ENCODE measurements around the gene TMEM127.
"Not testable (repeated sequence)": the region's sequence is repeated elsewhere in the genome, so short reads cannot be mapped to it uniquely, and the experiment has no call there.

The TMEM127 gene

DNA sequence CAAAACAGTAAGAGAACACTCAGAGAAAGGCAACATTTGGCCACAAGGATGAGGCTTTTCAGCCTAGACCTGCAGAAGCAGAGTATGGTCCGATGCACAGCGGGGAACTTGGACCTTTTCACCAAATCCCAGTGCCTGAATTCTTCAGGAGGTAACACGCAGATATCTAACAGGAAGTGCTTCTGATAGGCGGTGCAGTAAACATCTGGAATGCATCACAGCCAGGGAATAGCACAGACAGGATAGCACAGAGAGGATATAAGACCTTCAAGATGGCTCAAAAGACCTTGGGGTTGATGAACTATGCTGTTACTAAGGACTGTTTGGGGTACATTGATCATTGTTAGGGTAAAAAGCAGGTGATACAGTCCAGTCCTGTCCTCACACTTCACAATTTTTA lies 1.7 kb downstream of the TMEM127 start:
- H3K4me3 ChIP-seq (replicated peaks; ENCODE audit: low read depth, low read length), result peak overlapping the region; percentile 95
- DNase-seq (ENCODE audit: extremely low read depth, low read depth), result no peak

DNA sequence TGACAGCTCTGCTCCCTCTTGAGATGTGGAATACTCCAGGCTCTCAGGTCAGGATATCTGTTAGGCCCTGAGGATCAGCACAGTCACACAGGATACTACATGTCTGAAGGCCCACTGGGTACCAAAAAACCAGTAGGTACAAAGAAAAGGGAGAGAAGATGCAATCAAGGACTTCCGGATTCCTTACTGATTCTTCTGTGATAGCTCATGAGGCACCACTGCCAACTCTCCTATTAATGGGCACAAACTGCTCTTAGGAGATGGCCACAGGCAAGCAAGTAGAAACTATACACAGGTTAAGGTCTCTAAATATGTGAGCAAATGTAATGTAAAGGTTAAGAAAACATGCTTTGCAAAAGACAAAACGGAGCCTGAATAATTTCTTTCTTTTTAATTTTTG lies 3.5 kb downstream of the TMEM127 start:
- DNase-seq (ENCODE audit: extremely low read depth, low read depth), result no peak
- no peak overlapping the region for H3K4me3 ChIP-seq (replicated peaks; ENCODE audit: low read depth, low read length)
- TF ChIP-seq, protein P1, sequence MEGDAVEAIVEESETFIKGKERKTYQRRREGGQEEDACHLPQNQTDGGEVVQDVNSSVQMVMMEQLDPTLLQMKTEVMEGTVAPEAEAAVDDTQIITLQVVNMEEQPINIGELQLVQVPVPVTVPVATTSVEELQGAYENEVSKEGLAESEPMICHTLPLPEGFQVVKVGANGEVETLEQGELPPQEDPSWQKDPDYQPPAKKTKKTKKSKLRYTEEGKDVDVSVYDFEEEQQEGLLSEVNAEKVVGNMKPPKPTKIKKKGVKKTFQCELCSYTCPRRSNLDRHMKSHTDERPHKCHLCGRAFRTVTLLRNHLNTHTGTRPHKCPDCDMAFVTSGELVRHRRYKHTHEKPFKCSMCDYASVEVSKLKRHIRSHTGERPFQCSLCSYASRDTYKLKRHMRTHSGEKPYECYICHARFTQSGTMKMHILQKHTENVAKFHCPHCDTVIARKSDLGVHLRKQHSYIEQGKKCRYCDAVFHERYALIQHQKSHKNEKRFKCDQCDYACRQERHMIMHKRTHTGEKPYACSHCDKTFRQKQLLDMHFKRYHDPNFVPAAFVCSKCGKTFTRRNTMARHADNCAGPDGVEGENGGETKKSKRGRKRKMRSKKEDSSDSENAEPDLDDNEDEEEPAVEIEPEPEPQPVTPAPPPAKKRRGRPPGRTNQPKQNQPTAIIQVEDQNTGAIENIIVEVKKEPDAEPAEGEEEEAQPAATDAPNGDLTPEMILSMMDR (IDR thresholded peaks at IDR 0.05; ENCODE audit: low read depth, low read length, missing control alignments), result no peak

More for the DNA sequence above, 1.7 kb downstream of the TMEM127 start:
- TF ChIP-seq, protein P1 (IDR thresholded peaks at IDR 0.05; ENCODE audit: low read depth, low read length, missing control alignments), result no peak

DNA sequence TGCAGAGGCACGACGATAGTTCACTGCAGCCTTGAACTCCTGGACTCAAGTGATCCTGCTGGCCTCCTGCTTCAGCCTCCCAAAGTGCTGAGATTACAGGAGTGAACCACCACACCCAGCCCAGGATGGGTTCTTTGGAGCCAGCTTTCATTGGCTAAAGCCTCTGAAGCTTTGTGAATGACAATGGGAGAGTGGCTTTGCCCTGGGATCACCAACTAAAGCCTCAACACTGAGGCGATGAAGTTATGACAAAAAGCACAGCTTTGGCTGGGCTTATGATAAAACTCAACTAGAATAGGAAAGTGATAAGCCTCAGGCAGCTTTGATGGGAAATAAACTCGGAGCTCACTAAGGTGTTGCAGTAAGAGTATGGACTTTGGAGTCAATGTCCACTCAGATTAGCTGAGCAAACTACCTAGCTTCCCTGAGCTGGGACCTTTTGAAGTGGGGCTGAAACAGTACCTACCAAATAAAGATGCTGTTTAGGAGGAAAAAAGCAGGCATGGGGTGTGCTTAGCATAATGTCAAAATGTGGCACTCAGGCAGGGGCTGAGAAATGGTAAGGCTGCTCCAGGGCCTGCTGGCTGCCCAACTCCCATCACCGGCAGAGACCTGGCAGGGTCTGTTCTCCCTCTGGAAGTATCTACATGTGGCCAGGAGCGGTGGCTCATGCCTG lies 4.3 kb downstream of the TMEM127 start:
- DNase-seq (ENCODE audit: extremely low read depth, low read depth), result no peak
- H3K4me3 ChIP-seq (replicated peaks; ENCODE audit: low read depth, low read length), result no peak overlapping the region
- TF ChIP-seq, protein P1 (IDR thresholded peaks at IDR 0.05; ENCODE audit: low read depth, low read length, missing control alignments), result no peak

DNA sequence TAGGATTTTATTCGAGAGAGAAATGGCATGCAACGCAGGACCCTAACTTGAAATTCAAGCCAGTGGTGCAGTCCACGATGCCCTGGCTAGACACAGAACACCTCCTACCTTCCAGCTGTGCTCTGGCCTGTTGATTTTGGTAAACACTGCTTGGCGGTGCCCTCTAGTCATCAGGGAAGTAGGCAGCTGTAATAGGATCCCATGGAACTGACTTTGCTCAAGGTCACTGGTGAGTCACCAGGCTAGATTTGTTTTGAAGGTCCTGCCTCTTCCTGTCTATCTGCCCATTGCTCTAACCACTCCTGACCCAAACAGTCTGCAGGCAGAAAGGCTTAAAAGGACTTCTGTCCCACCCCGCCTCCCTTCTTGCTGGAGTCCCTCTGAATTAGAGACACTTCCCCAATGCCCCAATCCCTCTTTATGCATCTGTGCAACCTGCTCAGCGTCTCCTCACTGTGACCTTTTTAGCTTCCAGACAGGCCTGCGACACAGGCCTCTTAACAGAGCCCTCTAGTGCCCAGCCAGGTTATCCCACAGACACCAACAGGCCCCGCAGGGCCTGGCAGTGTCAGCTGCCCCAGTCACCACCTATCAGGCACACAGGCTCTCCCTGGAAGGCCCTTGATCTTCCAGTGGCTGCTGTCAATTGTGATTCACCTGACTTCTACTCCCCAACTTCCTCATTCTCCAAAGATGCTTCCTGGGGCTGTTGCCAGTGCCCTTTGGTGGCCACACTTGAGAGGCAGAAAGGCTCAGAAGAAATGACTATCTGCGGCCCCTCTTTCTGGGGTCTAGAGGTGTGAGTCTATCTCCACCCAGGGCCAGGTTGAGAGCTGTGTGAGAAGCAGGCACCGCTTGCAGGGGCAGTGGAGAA lies 5.2 kb downstream of the TMEM127 start:
- no peak overlapping the region for H3K4me3 ChIP-seq (replicated peaks; ENCODE audit: low read depth, low read length)
- DNase-seq (ENCODE audit: extremely low read depth, low read depth), result peak; percentile 81
- TF ChIP-seq, protein P1 (IDR thresholded peaks at IDR 0.05; ENCODE audit: low read depth, low read length, missing control alignments), result peak; percentile 46

DNA sequence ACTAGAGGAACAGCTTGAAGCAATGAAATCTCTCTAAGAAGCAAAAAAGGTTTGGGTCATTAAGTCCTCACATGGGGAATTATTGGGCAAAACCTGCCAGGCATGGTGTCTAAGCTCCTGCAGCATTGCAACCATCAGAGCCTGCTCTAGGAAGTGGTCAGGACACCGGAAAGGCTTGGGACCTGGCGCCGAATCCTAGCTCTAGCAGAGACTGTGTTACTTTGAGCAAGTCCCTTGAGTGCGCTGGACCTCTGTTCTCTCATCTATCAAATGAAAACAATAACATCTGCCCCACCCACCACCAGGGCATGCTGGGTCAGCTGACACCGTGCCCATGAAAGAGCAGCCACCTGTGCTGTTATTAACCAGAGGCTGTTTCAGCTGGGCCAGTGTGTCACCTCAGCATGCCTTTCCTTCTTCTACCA lies 6.3 kb downstream of the TMEM127 start:
- DNase-seq (ENCODE audit: extremely low read depth, low read depth), result no peak
- TF ChIP-seq, protein P1 (IDR thresholded peaks at IDR 0.05; ENCODE audit: low read depth, low read length, missing control alignments), result no peak
- no peak overlapping the region for H3K4me3 ChIP-seq (replicated peaks; ENCODE audit: low read depth, low read length)

DNA sequence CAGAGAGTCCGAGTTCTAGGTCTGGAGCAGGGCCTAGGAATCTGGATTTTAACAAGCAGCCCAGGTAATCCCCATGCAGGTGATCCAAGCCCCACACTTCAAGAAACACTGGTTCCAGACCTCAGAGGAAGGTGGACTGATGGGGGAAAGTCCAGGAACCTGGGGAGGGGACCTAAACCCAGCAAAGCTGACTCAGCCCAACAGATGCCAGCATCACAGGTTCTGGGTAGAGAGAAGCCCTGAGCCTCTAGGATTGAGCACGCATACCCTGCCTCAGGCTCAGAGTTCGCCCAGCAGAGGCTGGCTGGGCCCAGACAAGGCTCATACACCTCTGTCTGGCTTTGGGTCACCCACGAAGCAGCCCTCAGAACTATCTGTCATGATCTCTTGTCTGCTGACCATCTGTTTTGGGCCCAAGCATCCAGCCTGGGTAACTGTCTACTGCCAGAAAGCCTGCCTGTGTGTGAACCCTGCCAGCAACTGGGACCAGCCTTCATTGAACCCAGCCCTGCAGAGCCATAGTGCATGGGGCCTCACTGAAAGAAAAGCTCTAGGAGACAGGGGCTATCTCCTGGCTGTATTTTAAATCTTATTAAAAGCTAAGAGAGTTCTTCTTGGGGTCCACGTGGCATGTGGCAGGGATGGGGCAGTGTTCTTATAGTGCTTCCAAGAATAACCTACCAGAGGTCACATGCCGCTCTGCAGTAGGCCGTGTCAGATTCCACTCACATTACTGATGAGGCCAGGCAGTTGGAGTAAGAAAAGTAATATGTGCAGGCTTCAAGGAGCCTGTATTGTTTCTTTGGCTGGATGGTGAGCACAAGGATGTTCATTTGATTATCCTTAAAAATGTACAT lies 7.4 kb downstream of the TMEM127 start:
- DNase-seq (ENCODE audit: extremely low read depth, low read depth), result no peak
- TF ChIP-seq, protein P1 (IDR thresholded peaks at IDR 0.05; ENCODE audit: low read depth, low read length, missing control alignments), result no peak
- no peak overlapping the region for H3K4me3 ChIP-seq (replicated peaks; ENCODE audit: low read depth, low read length)

DNA sequence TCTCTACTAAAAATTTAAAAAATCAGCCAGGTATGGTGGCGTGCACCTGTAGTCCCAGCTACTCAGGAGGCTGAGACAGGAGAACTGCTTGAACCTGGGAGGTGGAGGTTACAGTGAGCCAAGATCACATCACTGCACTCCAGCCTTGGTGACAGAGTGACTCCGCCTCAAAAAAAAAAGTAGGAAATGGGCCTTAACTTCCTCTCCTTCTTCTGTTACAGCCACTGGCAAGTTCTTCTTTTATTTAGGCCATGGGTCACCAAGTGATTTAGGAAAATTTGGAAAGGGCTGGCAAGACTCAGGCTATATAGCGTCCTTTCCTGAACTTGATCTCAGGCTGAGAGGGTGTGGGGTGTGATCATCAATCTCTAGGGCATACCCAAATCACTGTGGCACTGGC lies 8.1 kb downstream of the TMEM127 start:
- not testable (repeated sequence) for H3K4me3 ChIP-seq (replicated peaks; ENCODE audit: low read depth, low read length); DNase-seq (ENCODE audit: extremely low read depth, low read depth)

All from HFF-Myc (cell line).